Measurements from ENCODE around the gene SEC16B. TPM values are rescaled to one million over a fixed set of nuclear protein-coding genes. Genes with fewer than 3 reads are reported as not detected.

The SEC16B gene
- total RNA-seq, 4 donors from 2014 or later, result 0.47 to 2.3 (median 1.3) TPM

- H3K27me3 ChIP-seq, result no peaks in the 10 kb centered on the region
- TF ChIP-seq, protein P1, sequence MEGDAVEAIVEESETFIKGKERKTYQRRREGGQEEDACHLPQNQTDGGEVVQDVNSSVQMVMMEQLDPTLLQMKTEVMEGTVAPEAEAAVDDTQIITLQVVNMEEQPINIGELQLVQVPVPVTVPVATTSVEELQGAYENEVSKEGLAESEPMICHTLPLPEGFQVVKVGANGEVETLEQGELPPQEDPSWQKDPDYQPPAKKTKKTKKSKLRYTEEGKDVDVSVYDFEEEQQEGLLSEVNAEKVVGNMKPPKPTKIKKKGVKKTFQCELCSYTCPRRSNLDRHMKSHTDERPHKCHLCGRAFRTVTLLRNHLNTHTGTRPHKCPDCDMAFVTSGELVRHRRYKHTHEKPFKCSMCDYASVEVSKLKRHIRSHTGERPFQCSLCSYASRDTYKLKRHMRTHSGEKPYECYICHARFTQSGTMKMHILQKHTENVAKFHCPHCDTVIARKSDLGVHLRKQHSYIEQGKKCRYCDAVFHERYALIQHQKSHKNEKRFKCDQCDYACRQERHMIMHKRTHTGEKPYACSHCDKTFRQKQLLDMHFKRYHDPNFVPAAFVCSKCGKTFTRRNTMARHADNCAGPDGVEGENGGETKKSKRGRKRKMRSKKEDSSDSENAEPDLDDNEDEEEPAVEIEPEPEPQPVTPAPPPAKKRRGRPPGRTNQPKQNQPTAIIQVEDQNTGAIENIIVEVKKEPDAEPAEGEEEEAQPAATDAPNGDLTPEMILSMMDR (IDR thresholded peaks at IDR 0.05 in 4 of 5, conservative IDR thresholded peaks at IDR 0.05 in 1 of 5), result no peak
- no peak for TF ChIP-seq POLR2A (IDR thresholded peaks at IDR 0.05)
- no peak overlapping the region for H3K4me3 ChIP-seq
- in situ Hi-C loops (cut with MboI; ENCODE audit: low sequenced_read_pairs in 4 of 4) (loop anchor here in 1 of 4 donors (10.0 kb wide), 1 partner anchor 69 kb away; no protein-coding TSS in a partner anchor), intact Hi-C loops (cut with DNase I; ENCODE audit: low total_unique reads) (no loop called here)
- H3K27ac ChIP-seq, result no peak overlapping the region
- H3K36me3 ChIP-seq, result peaks cover 0 to 34% of the 10 kb centered on the region in 2 donors
- ATAC-seq (no peak), DNase-seq (no peak)
- H3K4me1 ChIP-seq, result peaks cover 0 to 5% of the 10 kb centered on the region in 2 donors
- no peaks in the 10 kb centered on the region for H3K9me3 ChIP-seq
Measured at GRCh38 chr1:177966199-177966598, 3.7 kb downstream of the SEC16B start.

DNA sequence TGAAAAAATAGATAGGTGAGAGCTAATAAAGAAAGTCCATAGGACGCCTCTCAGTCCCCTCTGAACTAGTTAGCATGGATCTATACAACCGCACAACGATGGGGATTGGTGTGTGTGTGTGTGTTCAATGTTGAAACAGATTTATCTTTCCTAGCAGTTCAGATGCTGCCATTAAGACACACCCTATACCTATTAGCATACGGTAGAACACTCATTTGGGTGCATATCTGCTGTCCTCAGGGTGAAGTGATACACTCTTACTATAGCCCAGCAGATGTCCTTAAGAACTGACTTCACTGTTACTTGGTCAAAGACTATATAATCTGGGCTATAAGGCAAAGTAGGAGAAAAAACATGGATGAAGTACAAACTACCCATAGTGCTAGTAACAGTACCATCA, 4.6 kb downstream of the SEC16B start:
- TF ChIP-seq, protein P1 (IDR thresholded peaks at IDR 0.05 in 4 of 5, conservative IDR thresholded peaks at IDR 0.05 in 1 of 5), result no peak
- TF ChIP-seq POLR2A (IDR thresholded peaks at IDR 0.05), result no peak
- in situ Hi-C loops (cut with MboI; ENCODE audit: low sequenced_read_pairs in 4 of 4) (loop anchor here in 1 of 4 donors (10.0 kb wide), 1 partner anchor 70 kb away; no protein-coding TSS in a partner anchor), intact Hi-C loops (cut with DNase I; ENCODE audit: low total_unique reads) (no loop called here)
- ATAC-seq, result no peak
- Histone ChIP-seq H3K4me1 (peaks cover 0 to 5% of the 10 kb centered on the region in 2 donors), H3K27me3 (no peaks in the 10 kb centered on the region), H3K36me3 (peaks cover 0 to 40% of the 10 kb centered on the region in 2 donors), H3K4me3 (no peak overlapping the region), H3K9me3 (no peaks in the 10 kb centered on the region), H3K27ac (no peak overlapping the region)
- no peak for DNase-seq

DNA sequence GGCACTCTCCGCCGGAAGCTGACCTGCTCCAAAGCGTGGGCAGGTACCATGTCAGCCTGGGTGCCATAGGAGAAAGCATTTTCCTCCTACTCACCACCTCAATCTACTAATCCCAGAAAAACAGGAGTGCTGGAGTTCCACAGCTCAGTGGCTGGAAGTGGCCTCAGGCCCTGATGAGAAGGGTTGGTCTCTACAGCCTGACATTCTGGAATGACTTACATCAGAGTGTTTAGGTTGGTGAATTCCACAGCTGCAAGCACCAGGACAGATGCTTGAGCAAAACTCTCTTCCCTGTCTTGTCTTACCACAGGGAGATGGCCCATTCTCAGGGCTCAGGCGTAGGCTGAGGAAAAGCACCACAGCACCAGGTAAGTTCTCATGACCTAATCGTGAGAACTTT, 5.5 kb downstream of the SEC16B start:
- in situ Hi-C loops (cut with MboI; ENCODE audit: low sequenced_read_pairs in 4 of 4), result loop anchor here in 1 of 4 donors (10.0 kb wide), 1 partner anchor 70 kb away; no protein-coding TSS in a partner anchor
- Histone ChIP-seq H3K9me3 (no peaks in the 10 kb centered on the region), H3K27me3 (no peaks in the 10 kb centered on the region), H3K27ac (no peak overlapping the region), H3K4me1 (peaks cover 0 to 5% of the 10 kb centered on the region in 2 donors), H3K4me3 (no peak overlapping the region), H3K36me3 (peaks cover 0 to 40% of the 10 kb centered on the region in 2 donors)
- intact Hi-C loops (cut with DNase I; ENCODE audit: low total_unique reads), result no loop called here
- TF ChIP-seq, protein P1 (IDR thresholded peaks at IDR 0.05 in 4 of 5, conservative IDR thresholded peaks at IDR 0.05 in 1 of 5), result no peak
- TF ChIP-seq POLR2A (IDR thresholded peaks at IDR 0.05), result no peak
- ATAC-seq, result no peak
- no peak for DNase-seq

GRCh38 chr1:177960939-177961622, 8.8 kb downstream of the SEC16B start:
- H3K4me1 ChIP-seq, result no peaks in the 10 kb centered on the region
- DNase-seq (no peak), ATAC-seq (no peak)
- TF ChIP-seq, protein P1 (IDR thresholded peaks at IDR 0.05 in 4 of 5, conservative IDR thresholded peaks at IDR 0.05 in 1 of 5), result no peak
- TF ChIP-seq POLR2A (IDR thresholded peaks at IDR 0.05), result no peak
- in situ Hi-C loops (cut with MboI; ENCODE audit: low sequenced_read_pairs in 4 of 4) (loop anchor here in 1 of 4 donors (10.0 kb wide), 1 partner anchor 74 kb away; no protein-coding TSS in a partner anchor), intact Hi-C loops (cut with DNase I; ENCODE audit: low total_unique reads) (no loop called here)
- H3K27ac ChIP-seq, result no peak overlapping the region
- no peaks in the 10 kb centered on the region for H3K27me3 ChIP-seq
- H3K36me3 ChIP-seq, result peaks cover 0 to 47% of the 10 kb centered on the region in 2 donors
- no peaks in the 10 kb centered on the region for H3K9me3 ChIP-seq
- H3K4me3 ChIP-seq, result no peak overlapping the region

Measured in gastrocnemius medialis (tissue), 4 donors.